ENCODE data around the gene LZTR1.

GRCh38 chr22:21026783-21027692 lies 44.9 kb downstream of the LZTR1 start:
- TF ChIP-seq POLR2A (IDR thresholded peaks at IDR 0.05; ENCODE audit: low read depth, low read length) (no peak), EZH2 (IDR thresholded peaks at IDR 0.05; ENCODE audit: borderline replicate concordance, low read depth, low read length, severe bottlenecking) (no peak)

All from endothelial cell of umbilical vein (primary cell).